ENCODE data around the gene COMMD9.
"Not testable (repeated sequence)": the region's sequence is repeated elsewhere in the genome, so short reads cannot be mapped to it uniquely, and the experiment has no call there.

The COMMD9 gene

GRCh38 chr11:36326524-36327419 is 37.5 kb upstream of the COMMD9 start:
- peaks cover 11% of the 10 kb centered on the region for H3K36me3 Mint-ChIP-seq (ENCODE audit: low read depth)
- peaks cover 19% of the 10 kb centered on the region for H3K9me3 Mint-ChIP-seq
- peaks cover 6% of the 10 kb centered on the region for H3K27me3 Mint-ChIP-seq (ENCODE audit: low read depth, poor library complexity)
- H3K27ac Mint-ChIP-seq: no peak overlapping the region
- no peaks in the 10 kb centered on the region for H3K4me1 Mint-ChIP-seq
- TF ChIP-seq CTCF (IDR thresholded peaks at IDR 0.05): no peak
- DNase-seq: no peak
- no peak overlapping the region for H3K4me3 Mint-ChIP-seq

GRCh38 chr11:36325403-36325802 is 36.2 kb upstream of the COMMD9 start:
- not testable (repeated sequence) for H3K4me3 Mint-ChIP-seq; H3K27me3 Mint-ChIP-seq (ENCODE audit: low read depth, poor library complexity); H3K27ac Mint-ChIP-seq; H3K4me1 Mint-ChIP-seq; DNase-seq
- peaks cover 19% of the 10 kb centered on the region for H3K9me3 Mint-ChIP-seq
- peaks cover 11% of the 10 kb centered on the region for H3K36me3 Mint-ChIP-seq (ENCODE audit: low read depth)

DNA sequence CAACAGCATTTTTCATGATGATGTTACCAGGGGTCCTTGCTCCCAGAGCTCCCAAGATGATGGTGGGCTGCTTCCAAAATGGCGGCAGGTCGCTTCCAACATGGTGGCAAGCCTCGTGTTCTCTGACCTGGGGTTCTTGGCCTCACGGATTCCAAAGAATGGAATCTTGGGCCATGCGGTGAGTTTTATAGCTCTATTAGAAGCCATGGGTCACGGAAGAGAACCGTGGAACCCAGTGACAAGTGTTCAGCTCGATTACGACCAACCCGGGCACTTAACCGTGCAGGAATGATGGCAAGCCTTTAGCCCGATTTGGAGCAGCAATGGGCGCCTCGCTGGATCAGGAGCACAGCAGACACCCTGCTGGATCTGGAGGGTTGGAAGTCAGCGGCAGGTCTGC is 35.7 kb upstream of the COMMD9 start:
- not testable (repeated sequence) for H3K27ac Mint-ChIP-seq; H3K27me3 Mint-ChIP-seq (ENCODE audit: low read depth, poor library complexity); DNase-seq; H3K36me3 Mint-ChIP-seq (ENCODE audit: low read depth); H3K4me1 Mint-ChIP-seq; H3K4me3 Mint-ChIP-seq
- H3K9me3 Mint-ChIP-seq: peaks cover 19% of the 10 kb centered on the region

GRCh38 chr11:36317992-36318391 is 28.8 kb upstream of the COMMD9 start:
- DNase-seq: no peak
- H3K27me3 Mint-ChIP-seq (ENCODE audit: low read depth, poor library complexity): peaks cover 10% of the 10 kb centered on the region
- TF ChIP-seq CTCF (IDR thresholded peaks at IDR 0.05): no peak
- no peaks in the 10 kb centered on the region for H3K36me3 Mint-ChIP-seq (ENCODE audit: low read depth)
- no peaks in the 10 kb centered on the region for H3K9me3 Mint-ChIP-seq
- peaks cover 9% of the 10 kb centered on the region for H3K4me1 Mint-ChIP-seq
- H3K4me3 Mint-ChIP-seq: no peak overlapping the region
- no peak overlapping the region for H3K27ac Mint-ChIP-seq

GRCh38 chr11:36316049-36316448 is 26.8 kb upstream of the COMMD9 start:
- Mint-ChIP-seq H3K4me3 (no peak overlapping the region), H3K9me3 (no peaks in the 10 kb centered on the region), H3K36me3 (ENCODE audit: low read depth) (no peaks in the 10 kb centered on the region), H3K27ac (no peak overlapping the region), H3K4me1 (peaks cover 9% of the 10 kb centered on the region), H3K27me3 (ENCODE audit: low read depth, poor library complexity) (peaks cover 10% of the 10 kb centered on the region)
- no peak for TF ChIP-seq CTCF (IDR thresholded peaks at IDR 0.05)
- no peak for DNase-seq

GRCh38 chr11:36314434-36314767 is 25.2 kb upstream of the COMMD9 start:
- H3K4me1 Mint-ChIP-seq: peaks cover 9% of the 10 kb centered on the region
- H3K27ac Mint-ChIP-seq: no peak overlapping the region
- no peaks in the 10 kb centered on the region for H3K9me3 Mint-ChIP-seq
- H3K4me3 Mint-ChIP-seq: no peak overlapping the region
- peaks cover 10% of the 10 kb centered on the region for H3K27me3 Mint-ChIP-seq (ENCODE audit: low read depth, poor library complexity)
- DNase-seq: no peak
- H3K36me3 Mint-ChIP-seq (ENCODE audit: low read depth): no peaks in the 10 kb centered on the region
- TF ChIP-seq CTCF (IDR thresholded peaks at IDR 0.05): no peak
